GM23338 (cell line): ENCODE data around the gene ADD1. TPM values are rescaled to one million over a fixed set of nuclear protein-coding genes. Genes with fewer than 3 reads are reported as not detected.

Source experiments
- ATAC-seq: fragments of 200-7000 bp; cut with Tn5 transposase; 3 replicates; pipeline ENCODE4 v1.9.1; 2020
- DNase-seq: peaks from one replicate; pipeline ENCODE4 v3.0.0-alpha.2; 2015; ENCODE audit warnings: low spot score
- H2AFZ ChIP-seq: fragments of 200-600 bp; sonication (generic); 2 replicates; pipeline ENCODE4 v1.8.0; 2016; ENCODE audit warnings: antibody characterized with exemption, mild to moderate bottlenecking, moderate library complexity
- H3F3A ChIP-seq: fragments of 200-600 bp; sonication (generic); replicated peaks from 2 replicates; pipeline ENCODE4 v1.8.0; 2017; ENCODE audit warnings: antibody characterized with exemption, mixed run types, low read depth
- H3K27ac ChIP-seq: fragments of 200-600 bp; sonication (generic); 2 replicates; pipeline ENCODE4 v1.6.1; 2016; ENCODE audit warnings: low read depth
- H3K27me3 ChIP-seq: fragments of 200-600 bp; sonication (generic); 2 replicates; pipeline ENCODE4 v1.8.0; 2016; ENCODE audit warnings: mild to moderate bottlenecking, mixed run types, moderate library complexity; ENCODE audit not compliant: insufficient read depth
- H3K36me3 ChIP-seq: fragments of 200-600 bp; sonication (generic); 2 replicates; pipeline ENCODE4 v1.8.0; 2016; ENCODE audit warnings: mild to moderate bottlenecking; ENCODE audit not compliant: insufficient read depth
- H3K4me1 ChIP-seq: fragments of 200-600 bp; sonication (generic); 2 replicates; pipeline ENCODE4 v1.8.0; 2016; ENCODE audit warnings: mild to moderate bottlenecking, moderate library complexity; ENCODE audit not compliant: insufficient read depth
- H3K4me2 ChIP-seq: fragments of 200-600 bp; sonication (generic); 2 replicates; pipeline ENCODE4 v1.7.1; 2017; ENCODE audit warnings: mixed run types
- H3K4me3 ChIP-seq: fragments of 200-600 bp; sonication (generic); 2 replicates; pipeline ENCODE4 v1.6.1; 2016; ENCODE audit warnings: mixed run types
- H3K79me2 ChIP-seq: fragments of 200-600 bp; sonication (generic); replicated peaks from 2 replicates; pipeline ENCODE4 v1.8.0; 2017; ENCODE audit warnings: mild to moderate bottlenecking; ENCODE audit not compliant: insufficient read depth
- H3K9me2 ChIP-seq: fragments of 200-600 bp; sonication (generic); 2 replicates; pipeline ENCODE4 v1.8.0; 2017; ENCODE audit not compliant: insufficient read depth
- H4K20me1 ChIP-seq: fragments of 200-600 bp; sonication (generic); replicated peaks from 2 replicates; pipeline ENCODE4 v1.8.0; 2017; ENCODE audit warnings: mild to moderate bottlenecking; ENCODE audit not compliant: insufficient read depth
- H3K27ac Mint-ChIP-seq: 2 replicates; pipeline ENCODE4 v1.8.0; 2020; ENCODE audit warnings: inconsistent platforms, mild to moderate bottlenecking, moderate library complexity, mixed read lengths
- H3K27me3 Mint-ChIP-seq: 3 replicates; pipeline ENCODE4 v1.8.0; 2022; ENCODE audit warnings: low read depth, mild to moderate bottlenecking, moderate library complexity, mixed read lengths, inconsistent platforms; ENCODE audit not compliant: insufficient read depth, poor library complexity
- H3K36me3 Mint-ChIP-seq: 3 replicates; pipeline ENCODE4 v1.8.0; 2021; ENCODE audit warnings: low read depth, mild to moderate bottlenecking, inconsistent platforms, moderate library complexity, mixed read lengths
- H3K4me1 Mint-ChIP-seq: 3 replicates; pipeline ENCODE4 v1.8.0; 2020; ENCODE audit warnings: mild to moderate bottlenecking, inconsistent platforms, mixed read lengths
- H3K4me3 Mint-ChIP-seq: 3 replicates; pipeline ENCODE4 v1.8.0; 2021; ENCODE audit warnings: moderate library complexity, mild to moderate bottlenecking, inconsistent platforms, mixed read lengths
- H3K9me3 Mint-ChIP-seq: 3 replicates; pipeline ENCODE4 v1.8.0; 2020; ENCODE audit warnings: moderate library complexity, mild to moderate bottlenecking, inconsistent platforms, mixed read lengths
- CREB1 ChIP-seq: fragments of 250-450 bp; sonication (Bioruptor Pico); IDR thresholded peaks from 2 replicates; pipeline ENCODE4 v1.5.0; 2020; ENCODE audit warnings: low read depth, mild to moderate bottlenecking, moderate library complexity
- EZH2 ChIP-seq: fragments of 200-600 bp; sonication (generic); IDR thresholded peaks from one replicate; pipeline ENCODE4 v1.8.0; 2017; ENCODE audit warnings: antibody characterized with exemption, mild to moderate bottlenecking, low read depth; ENCODE audit not compliant: unreplicated experiment
- EZH2phosphoT487 ChIP-seq: fragments of 200-600 bp; sonication (generic); IDR thresholded peaks from one replicate; pipeline ENCODE4 v1.8.1; 2018; ENCODE audit warnings: antibody characterized with exemption; ENCODE audit not compliant: unreplicated experiment
- JUNB ChIP-seq: IDR thresholded peaks from one replicate; pipeline ENCODE4 v1.6.1; 2016; ENCODE audit warnings: antibody characterized with exemption; ENCODE audit not compliant: unreplicated experiment
- NANOG ChIP-seq: IDR thresholded peaks from 2 replicates; pipeline ENCODE4 v1.6.1; 2016; ENCODE audit warnings: antibody characterized with exemption, borderline replicate concordance
- POLR2AphosphoS5 ChIP-seq: IDR thresholded peaks from 2 replicates; pipeline ENCODE4 v1.6.1; 2016; ENCODE audit warnings: antibody characterized with exemption, low read depth
- STAT1 ChIP-seq: IDR thresholded peaks from one replicate; pipeline ENCODE4 v1.6.1; 2016; ENCODE audit warnings: antibody characterized with exemption; ENCODE audit not compliant: unreplicated experiment
- ZNF114 ChIP-seq: fragments of 250-450 bp; sonication (Bioruptor Pico); IDR thresholded peaks from 2 replicates; pipeline ENCODE4 v1.5.0; 2020; ENCODE audit warnings: mild to moderate bottlenecking, moderate library complexity
- ZNF331 ChIP-seq: fragments of 250-450 bp; sonication (Bioruptor Pico); IDR thresholded peaks from 2 replicates; pipeline ENCODE4 v1.5.0; 2020; ENCODE audit warnings: low read depth, mild to moderate bottlenecking, moderate library complexity
- polyA plus RNA-seq: library from polyadenylated mRNA; unstranded; fragments of >200 nt; fragmentation: Nextera tagmentation; extraction: Ambion mirVana; gene quantifications from 2 replicates; pipeline ENCODE4 v1.2.1, GENCODE V29; 2016
- total RNA-seq: library from RNA; depleted of rRNA; stranded (reverse); fragments of >200 nt; shearing (Covaris generic); gene quantifications from 2 replicates; pipeline ENCODE4 v1.2.3, GENCODE V29; 2014
- TF ChIP-seq, protein P1 (sequence below): IDR thresholded peaks from one replicate; pipeline ENCODE4 v1.6.1; 2018; ENCODE audit warnings: antibody characterized with exemption; ENCODE audit not compliant: unreplicated experiment
- TF ChIP-seq, protein P2 (sequence below): IDR thresholded peaks from 2 replicates; pipeline ENCODE4 v1.6.1; 2016; ENCODE audit warnings: antibody characterized with exemption
- TF ChIP-seq, protein P3 (sequence below): fragments of 250-450 bp; sonication (Bioruptor Pico); IDR thresholded peaks from 2 replicates; pipeline ENCODE4 v1.5.0; 2020; ENCODE audit warnings: mild to moderate bottlenecking, moderate library complexity

The ADD1 gene
- total and polyA plus RNA-seq, 2 experiments from 2014 or later = 126 to 144 TPM

DNA sequence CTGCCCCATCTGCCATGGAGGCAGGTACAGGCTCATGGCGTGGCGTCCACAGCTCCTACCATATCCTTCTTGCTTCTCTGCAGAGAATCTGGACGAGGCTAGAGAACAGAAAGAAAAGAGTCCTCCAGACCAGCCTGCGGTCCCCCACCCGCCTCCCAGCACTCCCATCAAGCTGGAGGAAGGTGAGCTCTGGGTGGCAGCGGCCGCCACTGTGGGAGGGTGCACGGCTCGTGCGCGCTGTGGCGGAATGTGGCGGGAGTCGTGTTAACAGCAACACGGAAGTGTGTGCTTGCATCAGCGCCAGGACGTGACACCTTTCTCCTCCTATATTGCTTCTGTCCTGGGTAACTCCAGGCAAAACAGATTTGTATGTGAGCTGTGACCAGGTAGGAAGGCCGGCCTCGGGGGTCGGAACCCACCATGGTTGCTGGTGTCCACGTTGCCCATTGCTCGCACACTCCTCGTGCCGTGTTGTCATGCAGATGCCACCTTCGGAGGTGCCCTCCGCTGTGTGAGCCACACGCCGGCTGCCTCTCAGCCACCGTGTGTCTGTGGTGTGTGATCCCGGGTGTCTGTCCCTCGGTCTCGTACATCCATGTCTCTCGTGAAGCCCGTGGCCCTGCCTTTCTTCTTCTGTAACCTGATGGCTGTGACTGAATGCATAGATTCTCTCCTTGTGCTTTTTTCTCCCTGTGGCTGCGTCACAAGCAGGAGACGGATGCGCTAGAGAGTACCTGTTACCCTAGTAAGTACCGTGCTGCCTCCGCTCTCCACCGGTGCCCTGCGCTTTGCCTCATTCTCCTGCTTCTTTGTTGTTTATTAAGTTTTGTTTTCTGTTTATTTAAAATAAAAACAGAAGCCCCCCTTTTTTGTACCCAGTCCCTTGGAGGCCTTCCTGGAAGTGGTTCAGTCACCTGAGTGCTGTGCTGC is 82.6 kb downstream of the ADD1 start:
- TF ChIP-seq NANOG = no peak
- TF ChIP-seq, protein P1, sequence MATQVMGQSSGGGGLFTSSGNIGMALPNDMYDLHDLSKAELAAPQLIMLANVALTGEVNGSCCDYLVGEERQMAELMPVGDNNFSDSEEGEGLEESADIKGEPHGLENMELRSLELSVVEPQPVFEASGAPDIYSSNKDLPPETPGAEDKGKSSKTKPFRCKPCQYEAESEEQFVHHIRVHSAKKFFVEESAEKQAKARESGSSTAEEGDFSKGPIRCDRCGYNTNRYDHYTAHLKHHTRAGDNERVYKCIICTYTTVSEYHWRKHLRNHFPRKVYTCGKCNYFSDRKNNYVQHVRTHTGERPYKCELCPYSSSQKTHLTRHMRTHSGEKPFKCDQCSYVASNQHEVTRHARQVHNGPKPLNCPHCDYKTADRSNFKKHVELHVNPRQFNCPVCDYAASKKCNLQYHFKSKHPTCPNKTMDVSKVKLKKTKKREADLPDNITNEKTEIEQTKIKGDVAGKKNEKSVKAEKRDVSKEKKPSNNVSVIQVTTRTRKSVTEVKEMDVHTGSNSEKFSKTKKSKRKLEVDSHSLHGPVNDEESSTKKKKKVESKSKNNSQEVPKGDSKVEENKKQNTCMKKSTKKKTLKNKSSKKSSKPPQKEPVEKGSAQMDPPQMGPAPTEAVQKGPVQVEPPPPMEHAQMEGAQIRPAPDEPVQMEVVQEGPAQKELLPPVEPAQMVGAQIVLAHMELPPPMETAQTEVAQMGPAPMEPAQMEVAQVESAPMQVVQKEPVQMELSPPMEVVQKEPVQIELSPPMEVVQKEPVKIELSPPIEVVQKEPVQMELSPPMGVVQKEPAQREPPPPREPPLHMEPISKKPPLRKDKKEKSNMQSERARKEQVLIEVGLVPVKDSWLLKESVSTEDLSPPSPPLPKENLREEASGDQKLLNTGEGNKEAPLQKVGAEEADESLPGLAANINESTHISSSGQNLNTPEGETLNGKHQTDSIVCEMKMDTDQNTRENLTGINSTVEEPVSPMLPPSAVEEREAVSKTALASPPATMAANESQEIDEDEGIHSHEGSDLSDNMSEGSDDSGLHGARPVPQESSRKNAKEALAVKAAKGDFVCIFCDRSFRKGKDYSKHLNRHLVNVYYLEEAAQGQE = no peak
- TF ChIP-seq STAT1 = no peak
- TF ChIP-seq POLR2AphosphoS5 = no peak
- no peak for TF ChIP-seq ZNF114
- TF ChIP-seq, protein P2, sequence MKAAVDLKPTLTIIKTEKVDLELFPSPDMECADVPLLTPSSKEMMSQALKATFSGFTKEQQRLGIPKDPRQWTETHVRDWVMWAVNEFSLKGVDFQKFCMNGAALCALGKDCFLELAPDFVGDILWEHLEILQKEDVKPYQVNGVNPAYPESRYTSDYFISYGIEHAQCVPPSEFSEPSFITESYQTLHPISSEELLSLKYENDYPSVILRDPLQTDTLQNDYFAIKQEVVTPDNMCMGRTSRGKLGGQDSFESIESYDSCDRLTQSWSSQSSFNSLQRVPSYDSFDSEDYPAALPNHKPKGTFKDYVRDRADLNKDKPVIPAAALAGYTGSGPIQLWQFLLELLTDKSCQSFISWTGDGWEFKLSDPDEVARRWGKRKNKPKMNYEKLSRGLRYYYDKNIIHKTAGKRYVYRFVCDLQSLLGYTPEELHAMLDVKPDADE = no peak
- TF ChIP-seq, protein P3, sequence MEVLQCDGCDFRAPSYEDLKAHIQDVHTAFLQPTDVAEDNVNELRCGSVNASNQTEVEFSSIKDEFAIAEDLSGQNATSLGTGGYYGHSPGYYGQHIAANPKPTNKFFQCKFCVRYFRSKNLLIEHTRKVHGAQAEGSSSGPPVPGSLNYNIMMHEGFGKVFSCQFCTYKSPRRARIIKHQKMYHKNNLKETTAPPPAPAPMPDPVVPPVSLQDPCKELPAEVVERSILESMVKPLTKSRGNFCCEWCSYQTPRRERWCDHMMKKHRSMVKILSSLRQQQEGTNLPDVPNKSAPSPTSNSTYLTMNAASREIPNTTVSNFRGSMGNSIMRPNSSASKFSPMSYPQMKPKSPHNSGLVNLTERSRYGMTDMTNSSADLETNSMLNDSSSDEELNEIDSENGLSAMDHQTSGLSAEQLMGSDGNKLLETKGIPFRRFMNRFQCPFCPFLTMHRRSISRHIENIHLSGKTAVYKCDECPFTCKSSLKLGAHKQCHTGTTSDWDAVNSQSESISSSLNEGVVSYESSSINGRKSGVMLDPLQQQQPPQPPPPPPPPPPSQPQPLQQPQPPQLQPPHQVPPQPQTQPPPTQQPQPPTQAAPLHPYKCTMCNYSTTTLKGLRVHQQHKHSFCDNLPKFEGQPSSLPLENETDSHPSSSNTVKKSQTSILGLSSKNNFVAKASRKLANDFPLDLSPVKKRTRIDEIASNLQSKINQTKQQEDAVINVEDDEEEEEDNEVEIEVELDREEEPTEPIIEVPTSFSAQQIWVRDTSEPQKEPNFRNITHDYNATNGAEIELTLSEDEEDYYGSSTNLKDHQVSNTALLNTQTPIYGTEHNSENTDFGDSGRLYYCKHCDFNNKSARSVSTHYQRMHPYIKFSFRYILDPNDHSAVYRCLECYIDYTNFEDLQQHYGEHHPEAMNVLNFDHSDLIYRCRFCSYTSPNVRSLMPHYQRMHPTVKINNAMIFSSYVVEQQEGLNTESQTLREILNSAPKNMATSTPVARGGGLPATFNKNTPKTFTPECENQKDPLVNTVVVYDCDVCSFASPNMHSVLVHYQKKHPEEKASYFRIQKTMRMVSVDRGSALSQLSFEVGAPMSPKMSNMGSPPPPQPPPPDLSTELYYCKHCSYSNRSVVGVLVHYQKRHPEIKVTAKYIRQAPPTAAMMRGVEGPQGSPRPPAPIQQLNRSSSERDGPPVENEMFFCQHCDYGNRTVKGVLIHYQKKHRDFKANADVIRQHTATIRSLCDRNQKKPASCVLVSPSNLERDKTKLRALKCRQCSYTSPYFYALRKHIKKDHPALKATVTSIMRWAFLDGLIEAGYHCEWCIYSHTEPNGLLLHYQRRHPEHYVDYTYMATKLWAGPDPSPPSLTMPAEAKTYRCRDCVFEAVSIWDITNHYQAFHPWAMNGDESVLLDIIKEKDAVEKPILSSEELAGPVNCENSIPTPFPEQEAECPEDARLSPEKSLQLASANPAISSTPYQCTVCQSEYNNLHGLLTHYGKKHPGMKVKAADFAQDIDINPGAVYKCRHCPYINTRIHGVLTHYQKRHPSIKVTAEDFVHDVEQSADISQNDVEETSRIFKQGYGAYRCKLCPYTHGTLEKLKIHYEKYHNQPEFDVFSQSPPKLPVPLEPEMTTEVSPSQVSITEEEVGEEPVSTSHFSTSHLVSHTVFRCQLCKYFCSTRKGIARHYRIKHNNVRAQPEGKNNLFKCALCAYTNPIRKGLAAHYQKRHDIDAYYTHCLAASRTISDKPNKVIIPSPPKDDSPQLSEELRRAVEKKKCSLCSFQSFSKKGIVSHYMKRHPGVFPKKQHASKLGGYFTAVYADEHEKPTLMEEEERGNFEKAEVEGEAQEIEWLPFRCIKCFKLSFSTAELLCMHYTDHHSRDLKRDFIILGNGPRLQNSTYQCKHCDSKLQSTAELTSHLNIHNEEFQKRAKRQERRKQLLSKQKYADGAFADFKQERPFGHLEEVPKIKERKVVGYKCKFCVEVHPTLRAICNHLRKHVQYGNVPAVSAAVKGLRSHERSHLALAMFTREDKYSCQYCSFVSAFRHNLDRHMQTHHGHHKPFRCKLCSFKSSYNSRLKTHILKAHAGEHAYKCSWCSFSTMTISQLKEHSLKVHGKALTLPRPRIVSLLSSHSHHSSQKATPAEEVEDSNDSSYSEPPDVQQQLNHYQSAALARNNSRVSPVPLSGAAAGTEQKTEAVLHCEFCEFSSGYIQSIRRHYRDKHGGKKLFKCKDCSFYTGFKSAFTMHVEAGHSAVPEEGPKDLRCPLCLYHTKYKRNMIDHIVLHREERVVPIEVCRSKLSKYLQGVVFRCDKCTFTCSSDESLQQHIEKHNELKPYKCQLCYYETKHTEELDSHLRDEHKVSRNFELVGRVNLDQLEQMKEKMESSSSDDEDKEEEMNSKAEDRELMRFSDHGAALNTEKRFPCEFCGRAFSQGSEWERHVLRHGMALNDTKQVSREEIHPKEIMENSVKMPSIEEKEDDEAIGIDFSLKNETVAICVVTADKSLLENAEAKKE = no peak
- no peak for TF ChIP-seq ZNF331 (CRISPR knock-in tag)
- no peak for TF ChIP-seq JUNB
- no peak for TF ChIP-seq EZH2
- no peak for TF ChIP-seq EZH2phosphoT487
- no peak for TF ChIP-seq CREB1 (CRISPR knock-in tag)
- H3K36me3 ChIP-seq = no peaks in the 10 kb centered on the region; the same call in 1 of the 2 replicates
- no peak for ATAC-seq
- H3K79me2 ChIP-seq = peaks cover 7% of the 10 kb centered on the region
- H3K9me3 Mint-ChIP-seq = peaks cover 23% of the 10 kb centered on the region
- no peak for DNase-seq
- no peak overlapping the region; the same call in 1 of the 2 replicates for H3K27ac ChIP-seq
- H3K4me1 ChIP-seq = peaks cover 23% of the 10 kb centered on the region
- peak overlapping the region; percentile 44; the same call in 1 of the 2 replicates for H3K27ac Mint-ChIP-seq
- H2AFZ ChIP-seq = no peak overlapping the region
- H3K9me2 ChIP-seq = no peaks in the 10 kb centered on the region
- H3K4me2 ChIP-seq = no peak overlapping the region
- H4K20me1 ChIP-seq = peaks cover 6% of the 10 kb centered on the region; the same call in 1 of the 2 replicates
- peaks cover 13% of the 10 kb centered on the region for H3K27me3 Mint-ChIP-seq
- no peak overlapping the region; the same call in 2 of the 3 replicates for H3K4me3 Mint-ChIP-seq
- no peaks in the 10 kb centered on the region for H3K27me3 ChIP-seq
- H3K4me1 Mint-ChIP-seq = peaks cover 29% of the 10 kb centered on the region
- 0 out of 2 replicates have a peak, but pooled peaks cover 6% of the 10 kb centered on the region for H3F3A ChIP-seq
- peaks cover 85% of the 10 kb centered on the region for H3K36me3 Mint-ChIP-seq
- no peak overlapping the region for H3K4me3 ChIP-seq
